Fibroblast of lung (primary cell): Measurements from ENCODE around the gene SLC10A2. TPM values are rescaled to one million over a fixed set of nuclear protein-coding genes. Genes with fewer than 3 reads are reported as not detected.
"Not testable (repeated sequence)": the region's sequence is repeated elsewhere in the genome, so short reads cannot be mapped to it uniquely, and the experiment has no call there.

Experiments used
- DNase-seq, 2 donors: peaks; one replicate each; pipeline versions ENCODE4 v3.0.0 to v3.0.0-alpha.2; 2010; ENCODE audit warnings: low read depth in 2 of 2
- H2AFZ ChIP-seq: 2 replicates; pipeline ENCODE4 v1.5.1; 2012; ENCODE audit warnings: low read length, control low read depth, inconsistent platforms
- H3K27ac ChIP-seq: 2 replicates; pipeline ENCODE4 v1.5.1; 2011; ENCODE audit warnings: low read length, control low read depth; ENCODE audit not compliant: insufficient read depth
- H3K27me3 ChIP-seq: 2 replicates; pipeline ENCODE4 v1.5.1; 2011; ENCODE audit warnings: mild to moderate bottlenecking, low read length; ENCODE audit not compliant: control insufficient read depth, insufficient read depth
- H3K36me3 ChIP-seq: 2 replicates; pipeline ENCODE4 v1.5.1; 2011; ENCODE audit warnings: low read length; ENCODE audit not compliant: control insufficient read depth, insufficient read depth
- H3K4me1 ChIP-seq: 2 replicates; pipeline ENCODE4 v1.5.1; 2011; ENCODE audit warnings: low read length; ENCODE audit not compliant: control insufficient read depth, insufficient read depth; ENCODE audit errors: extremely low read depth
- H3K4me2 ChIP-seq: 2 replicates; pipeline ENCODE4 v1.5.1; 2011; ENCODE audit warnings: low read length, control low read depth; ENCODE audit not compliant: insufficient read depth; ENCODE audit errors: extremely low read depth
- H3K4me3 ChIP-seq, 4 experiments: fragments of 200-600 bp in 1 of 4; sonication (generic) in 1 of 4; replicated peaks in 1 of 4; 2 replicates each; pipeline ENCODE4 v1.5.1; 2011 to 2016; ENCODE audit warnings: low read length in 4 of 4, low read depth in 3 of 4, mild to moderate bottlenecking in 3 of 4, control low read depth in 2 of 4, inconsistent platforms in 1 of 4, mixed read lengths in 1 of 4; ENCODE audit not compliant: insufficient read depth in 1 of 4; ENCODE audit errors: control extremely low read depth in 1 of 4
- H3K79me2 ChIP-seq: 2 replicates; pipeline ENCODE4 v1.5.1; 2012; ENCODE audit warnings: mild to moderate bottlenecking, low read length, inconsistent platforms; ENCODE audit not compliant: control insufficient read depth, insufficient read depth
- H3K9ac ChIP-seq: 2 replicates; pipeline ENCODE4 v1.5.1; 2011; ENCODE audit warnings: mild to moderate bottlenecking, low read length, control low read depth; ENCODE audit not compliant: insufficient read depth
- H3K9me3 ChIP-seq: 2 replicates; pipeline ENCODE4 v1.5.1; 2012; ENCODE audit warnings: low read depth, low read length; ENCODE audit not compliant: control insufficient read depth, insufficient read depth
- H4K20me1 ChIP-seq: 2 replicates; pipeline ENCODE4 v1.5.1; 2011; ENCODE audit warnings: low read length; ENCODE audit not compliant: control insufficient read depth, insufficient read depth; ENCODE audit errors: extremely low read depth
- EZH2 ChIP-seq: IDR thresholded peaks from 2 replicates; pipeline ENCODE4 v1.5.1; 2012; ENCODE audit warnings: low read length, control low read depth, mild to moderate bottlenecking; ENCODE audit errors: missing control alignments
- polyA plus RNA-seq, 2 donors: library from polyadenylated mRNA; depleted of rRNA in 1 of 2; stranded (reverse) in 1 of 2; unstranded in 1 of 2; fragments of >200 nt; gene quantifications; 2 replicates each; pipeline ENCODE4 v1.2.1, GENCODE V29; 2011 to 2012; ENCODE audit warnings: missing spikeins in 1 of 2
- total RNA-seq: library from RNA; depleted of rRNA; stranded (reverse); fragments of >200 nt; gene quantifications from 2 replicates; pipeline ENCODE4 v1.2.1, GENCODE V29; 2014
- TF ChIP-seq, protein P1 (sequence below), 2 donors: IDR thresholded peaks in 1 of 2; conservative IDR thresholded peaks in 1 of 2; 1 replicate in 1 of 2; 2 replicates in 1 of 2; pipeline ENCODE4 v1.5.1; 2011 to 2012; ENCODE audit warnings: low read length in 2 of 2, control low read depth in 1 of 2, inconsistent platforms in 1 of 2, low read depth in 1 of 2, mild to moderate bottlenecking in 1 of 2

The SLC10A2 gene
- total and polyA plus RNA-seq, 2 donors (not counting 1 experiment from before 2014, with no cell fraction given), result not detected

DNA sequence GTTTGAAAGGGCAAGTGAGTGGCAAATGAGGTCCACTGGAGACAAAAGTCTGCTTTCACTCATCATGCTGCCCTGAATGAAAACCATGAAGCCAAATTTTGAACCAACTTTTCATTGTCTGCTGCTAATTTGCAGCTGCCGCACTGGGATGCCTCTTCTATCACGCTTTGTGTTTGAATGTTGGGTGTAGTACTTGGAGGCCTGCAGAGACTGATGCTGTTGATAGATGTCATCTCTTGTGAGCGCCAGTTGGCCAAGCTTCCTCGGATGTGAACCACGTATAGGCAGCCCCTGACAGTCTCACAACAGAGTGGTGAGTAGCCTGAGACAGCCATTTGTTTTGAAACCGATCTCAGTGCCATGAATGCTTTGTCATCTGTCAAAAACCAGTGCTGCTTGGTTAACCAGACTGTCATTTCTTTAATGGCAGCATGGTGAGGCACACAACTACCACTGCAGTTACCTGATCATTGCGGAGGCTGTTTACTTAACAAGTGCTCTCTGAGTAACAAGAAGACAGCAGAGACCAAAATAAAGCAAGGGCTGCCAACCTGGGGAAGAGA, 31.2 kb upstream of the SLC10A2 start:
- H3K4me1 ChIP-seq, result no peaks in the 10 kb centered on the region
- no peak for DNase-seq
- no peaks in the 10 kb centered on the region for H3K9me3 ChIP-seq
- no peaks in the 10 kb centered on the region for H3K36me3 ChIP-seq
- H2AFZ ChIP-seq, result no peak overlapping the region
- TF ChIP-seq, protein P1, sequence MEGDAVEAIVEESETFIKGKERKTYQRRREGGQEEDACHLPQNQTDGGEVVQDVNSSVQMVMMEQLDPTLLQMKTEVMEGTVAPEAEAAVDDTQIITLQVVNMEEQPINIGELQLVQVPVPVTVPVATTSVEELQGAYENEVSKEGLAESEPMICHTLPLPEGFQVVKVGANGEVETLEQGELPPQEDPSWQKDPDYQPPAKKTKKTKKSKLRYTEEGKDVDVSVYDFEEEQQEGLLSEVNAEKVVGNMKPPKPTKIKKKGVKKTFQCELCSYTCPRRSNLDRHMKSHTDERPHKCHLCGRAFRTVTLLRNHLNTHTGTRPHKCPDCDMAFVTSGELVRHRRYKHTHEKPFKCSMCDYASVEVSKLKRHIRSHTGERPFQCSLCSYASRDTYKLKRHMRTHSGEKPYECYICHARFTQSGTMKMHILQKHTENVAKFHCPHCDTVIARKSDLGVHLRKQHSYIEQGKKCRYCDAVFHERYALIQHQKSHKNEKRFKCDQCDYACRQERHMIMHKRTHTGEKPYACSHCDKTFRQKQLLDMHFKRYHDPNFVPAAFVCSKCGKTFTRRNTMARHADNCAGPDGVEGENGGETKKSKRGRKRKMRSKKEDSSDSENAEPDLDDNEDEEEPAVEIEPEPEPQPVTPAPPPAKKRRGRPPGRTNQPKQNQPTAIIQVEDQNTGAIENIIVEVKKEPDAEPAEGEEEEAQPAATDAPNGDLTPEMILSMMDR (conservative IDR thresholded peaks at IDR 0.05 in 1 of 2, IDR thresholded peaks at IDR 0.05 in 1 of 2; ENCODE audit: low read depth in 1 of 2, low read length in 2 of 2), result no peak
- TF ChIP-seq EZH2, result no peak
- no peak overlapping the region for H3K4me3 ChIP-seq
- H3K79me2 ChIP-seq, result no peaks in the 10 kb centered on the region
- H4K20me1 ChIP-seq, result no peaks in the 10 kb centered on the region
- no peak overlapping the region for H3K9ac ChIP-seq
- no peaks in the 10 kb centered on the region for H3K27me3 ChIP-seq
- no peak overlapping the region for H3K27ac ChIP-seq
- H3K4me2 ChIP-seq, result no peak overlapping the region

- H4K20me1 ChIP-seq, H3K4me2 ChIP-seq, H3K4me1 ChIP-seq, H3K27ac ChIP-seq, H2AFZ ChIP-seq, H3K79me2 ChIP-seq, H3K27me3 ChIP-seq, DNase-seq, H3K9ac ChIP-seq, H3K9me3 ChIP-seq, H3K36me3 ChIP-seq, H3K4me3 ChIP-seq: not testable (repeated sequence)
Observed at GRCh38 chr13:103093649-103094048, 27.4 kb upstream of the SLC10A2 start.

DNA sequence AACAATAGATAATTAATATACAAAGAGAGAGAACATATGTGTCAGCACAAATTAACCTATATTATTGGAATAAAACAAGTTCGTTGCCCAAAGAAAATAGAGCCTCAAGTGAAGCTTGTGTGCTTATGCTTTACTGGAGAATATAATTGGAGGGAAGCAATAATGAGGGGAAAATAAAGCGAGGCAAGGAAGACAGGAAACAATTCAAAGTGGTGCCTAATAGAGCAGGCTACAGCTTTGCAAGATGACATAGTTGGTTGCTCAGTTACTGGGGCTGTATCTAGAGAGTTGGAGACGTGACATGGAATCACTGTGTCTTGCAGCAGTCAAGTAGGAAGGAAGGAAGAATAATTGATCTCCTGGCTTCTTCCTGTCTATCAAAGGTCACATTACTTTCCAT, 21.1 kb upstream of the SLC10A2 start:
- no peaks in the 10 kb centered on the region for H3K9me3 ChIP-seq
- H3K4me2 ChIP-seq, result no peak overlapping the region
- H3K9ac ChIP-seq, result no peak overlapping the region
- no peak overlapping the region for H3K27ac ChIP-seq
- no peak overlapping the region for H3K4me3 ChIP-seq
- no peak overlapping the region for H2AFZ ChIP-seq
- H3K36me3 ChIP-seq, result no peaks in the 10 kb centered on the region
- no peak for DNase-seq
- no peaks in the 10 kb centered on the region for H3K27me3 ChIP-seq
- H3K4me1 ChIP-seq, result no peaks in the 10 kb centered on the region
- no peak for TF ChIP-seq EZH2
- TF ChIP-seq, protein P1 (conservative IDR thresholded peaks at IDR 0.05 in 1 of 2, IDR thresholded peaks at IDR 0.05 in 1 of 2; ENCODE audit: low read depth in 1 of 2, low read length in 2 of 2), result no peak
- H3K79me2 ChIP-seq, result no peaks in the 10 kb centered on the region
- no peaks in the 10 kb centered on the region for H4K20me1 ChIP-seq
